ENCODE results near the gene C8B.

The C8B gene

DNA sequence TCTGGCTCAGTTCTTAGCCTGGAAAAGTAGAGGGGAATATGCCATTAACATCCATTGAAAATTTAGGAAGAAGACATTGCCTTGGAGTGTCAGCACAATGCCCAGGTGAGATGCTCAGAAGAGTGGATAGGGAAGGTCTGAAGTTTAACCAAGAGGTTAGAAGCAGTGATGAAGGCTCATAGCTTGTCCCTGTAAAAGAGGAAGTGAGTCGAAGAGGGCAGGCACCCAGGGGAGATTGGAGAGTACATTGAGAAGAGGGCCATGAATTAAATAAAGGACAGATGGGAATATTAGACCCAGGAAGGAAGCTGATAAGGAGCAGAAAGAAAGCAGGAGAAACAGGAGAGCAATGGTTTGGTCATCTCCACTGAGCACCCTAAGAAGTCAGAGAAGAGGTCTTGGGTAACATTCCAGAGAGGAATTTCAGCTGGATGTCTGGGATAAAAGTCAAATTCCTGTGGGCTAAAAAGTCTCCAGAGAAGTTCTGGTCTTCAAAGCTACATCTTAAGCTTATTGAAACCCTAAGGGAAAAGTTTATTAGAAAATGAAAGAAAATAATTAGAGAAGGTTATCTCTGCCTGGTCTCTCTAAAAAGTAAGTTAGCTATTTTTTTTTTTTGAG, 17.3 kb downstream of the C8B start:
- Histone ChIP-seq H3K79me2 (ENCODE audit: control insufficient read depth, low read length) (no peaks in the 10 kb centered on the region), H3K27me3 (ENCODE audit: control insufficient read depth, low read length) (no peaks in the 10 kb centered on the region), H3K27ac (ENCODE audit: low read depth, low read length) (no peak overlapping the region), H3K9me3 (ENCODE audit: control insufficient read depth, insufficient read depth, low read length) (no peaks in the 10 kb centered on the region), H3K9me2 (replicated peaks; ENCODE audit: control insufficient read depth, low read length) (no peaks in the 10 kb centered on the region), H3F3A (ENCODE audit: control insufficient read depth, insufficient read depth) (no peaks in the 10 kb centered on the region), H3K4me3 (ENCODE audit: low read length) (no peak overlapping the region), H3K4me2 (ENCODE audit: low read length) (no peak overlapping the region), H4K20me1 (ENCODE audit: control insufficient read depth, insufficient read depth, low read depth, low read length) (no peaks in the 10 kb centered on the region), H3K36me3 (ENCODE audit: control insufficient read depth, low read length) (no peaks in the 10 kb centered on the region), H3K4me1 (ENCODE audit: control insufficient read depth, low read length) (no peaks in the 10 kb centered on the region)
- TF ChIP-seq, protein P1, sequence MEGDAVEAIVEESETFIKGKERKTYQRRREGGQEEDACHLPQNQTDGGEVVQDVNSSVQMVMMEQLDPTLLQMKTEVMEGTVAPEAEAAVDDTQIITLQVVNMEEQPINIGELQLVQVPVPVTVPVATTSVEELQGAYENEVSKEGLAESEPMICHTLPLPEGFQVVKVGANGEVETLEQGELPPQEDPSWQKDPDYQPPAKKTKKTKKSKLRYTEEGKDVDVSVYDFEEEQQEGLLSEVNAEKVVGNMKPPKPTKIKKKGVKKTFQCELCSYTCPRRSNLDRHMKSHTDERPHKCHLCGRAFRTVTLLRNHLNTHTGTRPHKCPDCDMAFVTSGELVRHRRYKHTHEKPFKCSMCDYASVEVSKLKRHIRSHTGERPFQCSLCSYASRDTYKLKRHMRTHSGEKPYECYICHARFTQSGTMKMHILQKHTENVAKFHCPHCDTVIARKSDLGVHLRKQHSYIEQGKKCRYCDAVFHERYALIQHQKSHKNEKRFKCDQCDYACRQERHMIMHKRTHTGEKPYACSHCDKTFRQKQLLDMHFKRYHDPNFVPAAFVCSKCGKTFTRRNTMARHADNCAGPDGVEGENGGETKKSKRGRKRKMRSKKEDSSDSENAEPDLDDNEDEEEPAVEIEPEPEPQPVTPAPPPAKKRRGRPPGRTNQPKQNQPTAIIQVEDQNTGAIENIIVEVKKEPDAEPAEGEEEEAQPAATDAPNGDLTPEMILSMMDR (IDR thresholded peaks at IDR 0.05; ENCODE audit: low read depth, low read length, poor library complexity, severe bottlenecking): no peak
- no peak for TF ChIP-seq EZH2phosphoT487 (IDR thresholded peaks at IDR 0.05; ENCODE audit: borderline replicate concordance, low read length)

DNA sequence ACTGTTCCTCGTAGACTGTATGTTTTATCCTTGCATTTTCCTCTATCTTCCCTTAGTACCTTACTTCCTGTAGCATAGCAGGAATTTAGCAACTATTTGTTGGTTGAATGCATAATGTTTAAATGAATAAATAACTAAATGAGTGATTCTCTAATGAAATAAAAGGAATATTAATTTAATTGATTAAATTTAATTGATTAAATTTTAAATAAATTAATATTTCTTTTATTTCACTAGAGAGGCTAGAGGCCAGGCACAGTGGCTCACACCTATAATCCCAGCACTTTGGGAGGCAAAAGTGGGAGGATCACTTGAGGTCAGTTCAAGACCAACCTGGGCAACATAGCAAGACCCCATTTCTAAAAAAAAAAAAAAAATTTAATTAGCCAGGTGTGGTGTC, 25.8 kb downstream of the C8B start:
- Histone ChIP-seq H3K9me2 (replicated peaks; ENCODE audit: control insufficient read depth, low read length) (no peaks in the 10 kb centered on the region), H3K27me3 (ENCODE audit: control insufficient read depth, low read length) (no peaks in the 10 kb centered on the region), H3K9me3 (ENCODE audit: control insufficient read depth, insufficient read depth, low read length) (no peaks in the 10 kb centered on the region), H3K27ac (ENCODE audit: low read depth, low read length) (no peak overlapping the region), H3K4me2 (ENCODE audit: low read length) (no peak overlapping the region), H3K4me1 (ENCODE audit: control insufficient read depth, low read length) (no peaks in the 10 kb centered on the region), H3K79me2 (ENCODE audit: control insufficient read depth, low read length) (no peaks in the 10 kb centered on the region), H3F3A (ENCODE audit: control insufficient read depth, insufficient read depth) (no peaks in the 10 kb centered on the region), H3K4me3 (ENCODE audit: low read length) (no peak overlapping the region), H3K36me3 (ENCODE audit: control insufficient read depth, low read length) (no peaks in the 10 kb centered on the region), H4K20me1 (ENCODE audit: control insufficient read depth, insufficient read depth, low read depth, low read length) (no peaks in the 10 kb centered on the region)
- no peak for TF ChIP-seq EZH2phosphoT487 (IDR thresholded peaks at IDR 0.05; ENCODE audit: borderline replicate concordance, low read length)
- TF ChIP-seq, protein P1 (IDR thresholded peaks at IDR 0.05; ENCODE audit: low read depth, low read length, poor library complexity, severe bottlenecking): no peak

DNA sequence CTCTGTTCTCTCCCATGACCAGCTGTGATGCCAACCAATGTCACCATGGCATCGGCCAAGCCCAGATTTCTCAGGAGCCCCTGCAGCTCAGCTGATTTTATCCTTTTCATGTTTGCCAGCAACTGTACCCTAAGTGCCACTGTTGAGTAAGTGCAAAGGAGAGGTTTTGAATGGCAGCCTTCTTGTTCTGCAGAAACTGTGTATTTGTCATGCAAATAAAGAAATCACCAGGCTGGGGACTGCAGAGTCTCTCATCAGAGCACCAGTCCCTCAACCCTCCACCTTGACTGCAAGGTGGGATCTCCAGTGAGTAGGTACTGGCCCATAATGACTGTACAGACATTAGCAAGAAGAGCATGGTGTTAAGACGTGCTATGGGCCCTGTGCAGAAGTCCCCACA, 26.6 kb downstream of the C8B start:
- Histone ChIP-seq H3K79me2 (ENCODE audit: control insufficient read depth, low read length) (no peaks in the 10 kb centered on the region), H3K27me3 (ENCODE audit: control insufficient read depth, low read length) (no peaks in the 10 kb centered on the region), H3K9me3 (ENCODE audit: control insufficient read depth, insufficient read depth, low read length) (no peaks in the 10 kb centered on the region), H3K27ac (ENCODE audit: low read depth, low read length) (no peak overlapping the region), H3K36me3 (ENCODE audit: control insufficient read depth, low read length) (no peaks in the 10 kb centered on the region), H4K20me1 (ENCODE audit: control insufficient read depth, insufficient read depth, low read depth, low read length) (no peaks in the 10 kb centered on the region), H3K4me2 (ENCODE audit: low read length) (no peak overlapping the region), H3K4me1 (ENCODE audit: control insufficient read depth, low read length) (no peaks in the 10 kb centered on the region), H3F3A (ENCODE audit: control insufficient read depth, insufficient read depth) (no peaks in the 10 kb centered on the region), H3K4me3 (ENCODE audit: low read length) (no peak overlapping the region), H3K9me2 (replicated peaks; ENCODE audit: control insufficient read depth, low read length) (no peaks in the 10 kb centered on the region)
- no peak for TF ChIP-seq EZH2phosphoT487 (IDR thresholded peaks at IDR 0.05; ENCODE audit: borderline replicate concordance, low read length)
- TF ChIP-seq, protein P1 (IDR thresholded peaks at IDR 0.05; ENCODE audit: low read depth, low read length, poor library complexity, severe bottlenecking): no peak

All from DOHH2 (cell line).